NCI-H345 (cell line): ENCODE measurements around the gene ZMYND19.
"Not testable (repeated sequence)": the region's sequence is repeated elsewhere in the genome, so short reads cannot be mapped to it uniquely, and the experiment has no call there.

Experiments used
- DNase-seq: peaks from one replicate; lab custom pipeline; 2025; lab: John Stamatoyannopoulos, UW

ZMYND19 gene

DNA sequence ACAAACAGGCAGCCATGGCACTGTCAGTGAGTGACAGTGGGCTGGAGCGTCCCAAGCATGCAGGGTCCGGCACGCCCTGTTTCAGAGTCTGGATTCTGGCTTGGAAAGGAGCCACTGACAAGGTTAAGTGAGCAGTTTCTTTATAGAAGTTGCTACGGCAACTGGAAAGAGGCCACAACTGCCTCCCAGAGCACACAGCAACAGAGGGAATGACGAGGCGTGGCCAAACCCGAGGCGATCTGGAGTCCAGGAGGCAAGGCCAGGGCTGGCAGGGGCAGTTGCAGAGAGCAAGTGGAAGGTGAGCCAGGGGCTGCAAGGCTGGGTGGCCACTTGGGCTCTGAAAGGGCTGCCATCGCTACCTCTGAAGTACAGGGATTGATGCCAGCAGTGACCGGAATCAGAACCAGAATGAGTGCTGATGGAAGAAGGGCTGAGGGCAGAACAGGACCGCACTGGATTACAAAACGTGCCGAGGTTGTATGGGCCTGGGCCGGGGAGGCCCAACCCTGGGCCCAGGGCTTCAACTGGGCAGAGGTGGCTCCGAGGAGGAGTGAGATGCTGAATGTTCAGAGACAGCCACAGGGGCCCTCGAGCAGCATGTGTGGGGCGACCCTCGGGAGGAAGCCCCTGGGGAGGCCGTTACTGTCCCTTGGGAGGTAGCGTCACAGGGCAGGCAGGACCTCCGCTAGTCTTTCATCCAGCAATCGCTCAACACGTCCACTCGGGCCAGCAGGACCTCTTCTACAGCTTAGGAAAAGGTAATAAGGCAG is 34.1 kb downstream of the ZMYND19 start:
- DNase-seq, result no peak

DNA sequence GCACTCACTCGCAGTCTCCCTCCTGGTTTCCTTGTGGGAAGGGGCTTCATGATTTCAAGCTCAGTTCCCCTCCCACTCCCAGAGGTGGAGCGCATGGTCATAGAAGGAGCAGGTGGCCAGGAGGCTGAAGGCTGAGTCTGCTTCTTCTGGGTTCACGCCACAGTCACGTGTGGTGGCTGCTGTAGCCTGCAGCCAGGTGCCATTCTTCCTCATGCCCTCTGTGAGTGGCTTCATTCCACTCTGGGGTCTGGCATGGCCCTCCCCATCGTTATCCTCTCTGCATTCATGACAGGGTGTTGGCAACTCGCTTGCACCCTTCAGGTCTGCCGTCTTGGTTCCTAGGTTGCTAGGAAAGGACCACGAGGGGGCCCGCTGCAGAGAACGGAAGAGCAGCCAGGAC is 35.1 kb downstream of the ZMYND19 start:
- DNase-seq, result no peak

DNA sequence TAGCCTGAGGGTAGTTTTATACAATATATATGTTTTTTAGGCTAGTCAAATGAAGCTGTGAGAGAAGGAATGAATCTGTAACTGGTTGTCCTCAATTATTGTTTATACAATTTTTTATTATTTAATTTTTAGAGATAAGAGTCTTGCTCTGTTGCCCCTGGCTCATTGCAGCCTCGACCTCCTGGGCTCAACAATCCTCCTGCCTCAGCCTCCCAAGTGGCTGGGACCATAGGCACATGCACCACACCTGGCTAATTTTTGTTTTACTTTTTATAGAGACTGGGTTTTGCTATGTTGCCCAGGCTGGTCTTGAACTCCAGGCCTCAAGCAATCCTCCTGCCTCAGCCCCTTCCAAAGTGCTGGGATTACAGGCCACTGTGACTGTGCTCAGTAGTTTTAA is 36.0 kb downstream of the ZMYND19 start:
- no peak for DNase-seq

DNA sequence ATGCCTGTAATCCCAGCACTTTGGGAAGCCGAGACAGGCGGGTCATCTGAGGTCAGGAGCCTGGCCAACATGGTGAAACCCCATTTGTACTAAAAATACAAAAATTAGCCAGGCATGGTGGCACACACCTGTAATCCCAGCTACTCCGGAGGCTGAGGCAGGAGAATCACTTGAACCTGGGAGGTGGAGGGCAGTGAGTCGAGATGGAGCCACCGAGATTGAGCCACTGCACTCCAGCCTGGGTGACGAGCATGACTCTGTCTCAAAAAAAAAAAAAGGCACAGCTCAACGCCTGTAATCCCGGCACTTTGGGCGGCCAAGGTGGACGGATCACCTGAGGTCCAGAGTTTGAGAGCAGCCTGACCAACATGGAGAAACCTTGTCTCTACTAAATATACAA is 36.7 kb downstream of the ZMYND19 start:
- DNase-seq, result not testable (repeated sequence)

DNA sequence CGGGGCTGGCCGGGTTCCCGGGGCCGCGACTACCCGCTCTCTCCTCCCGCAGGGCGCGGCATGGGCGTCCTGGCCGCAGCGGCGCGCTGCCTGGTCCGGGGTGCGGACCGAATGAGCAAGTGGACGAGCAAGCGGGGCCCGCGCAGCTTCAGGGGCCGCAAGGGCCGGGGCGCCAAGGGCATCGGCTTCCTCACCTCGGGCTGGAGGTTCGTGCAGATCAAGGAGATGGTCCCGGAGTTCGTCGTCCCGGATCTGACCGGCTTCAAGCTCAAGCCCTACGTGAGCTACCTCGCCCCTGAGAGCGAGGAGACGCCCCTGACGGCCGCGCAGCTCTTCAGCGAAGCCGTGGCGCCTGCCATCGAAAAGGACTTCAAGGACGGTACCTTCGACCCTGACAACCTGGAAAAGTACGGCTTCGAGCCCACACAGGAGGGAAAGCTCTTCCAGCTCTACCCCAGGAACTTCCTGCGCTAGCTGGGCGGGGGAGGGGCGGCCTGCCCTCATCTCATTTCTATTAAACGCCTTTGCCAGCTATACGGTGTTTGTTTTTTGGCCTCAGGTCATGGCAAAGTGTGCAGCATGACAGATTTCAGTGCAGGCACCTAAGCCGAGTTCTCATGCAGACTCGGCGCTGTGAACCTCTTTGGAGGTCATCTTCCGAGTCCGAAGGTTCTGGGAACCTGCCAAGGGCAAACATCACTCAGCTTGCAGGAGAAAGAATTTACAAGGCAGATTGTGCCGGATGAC is 38.1 kb downstream of the ZMYND19 start:
- no peak for DNase-seq

DNA sequence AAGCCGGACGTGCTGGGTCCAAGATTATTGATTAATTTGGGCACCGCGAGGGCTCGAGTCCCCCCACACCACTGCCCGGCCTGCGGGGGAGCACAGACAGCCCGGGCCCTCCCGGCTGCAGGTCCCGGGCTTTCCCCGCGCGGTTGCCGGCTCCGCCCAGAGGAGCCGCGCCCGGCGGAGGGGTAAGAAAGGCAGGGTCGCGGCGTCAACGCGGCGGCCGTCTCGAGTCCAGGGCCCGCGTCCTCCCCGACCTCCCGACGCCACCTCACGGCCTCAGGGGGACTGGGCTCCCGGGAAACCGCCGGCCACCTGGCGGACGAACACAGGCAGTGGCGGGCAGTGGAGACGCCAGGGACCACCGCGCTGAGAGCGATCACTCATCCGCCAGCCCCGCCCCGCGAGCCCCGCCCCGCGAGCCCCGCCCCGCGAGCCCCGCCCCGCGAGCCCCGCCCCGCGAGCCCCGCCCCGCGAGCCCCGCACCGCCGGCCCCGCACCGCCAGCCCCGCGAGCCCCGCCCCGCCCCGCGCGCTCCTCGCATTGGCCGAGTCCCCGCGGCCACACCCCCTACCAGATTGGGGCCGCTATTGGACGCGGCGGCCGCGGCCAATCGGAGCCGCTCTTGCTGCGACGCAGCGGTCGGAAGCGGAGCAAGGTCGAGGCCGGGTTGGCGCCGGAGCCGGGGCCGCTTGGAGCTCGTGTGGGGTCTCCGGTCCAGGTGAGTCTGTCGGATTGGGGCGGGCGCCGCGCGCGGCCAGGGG is 38.9 kb downstream of the ZMYND19 start, which contains the start of gene MRPL41:
TSS of gene MRPL41 (plus strand) at position 616 of the 758 bp plus-strand sequence. CDS start 203 bp downstream, outside the sequence.
- DNase-seq, result peak; percentile 87

DNA sequence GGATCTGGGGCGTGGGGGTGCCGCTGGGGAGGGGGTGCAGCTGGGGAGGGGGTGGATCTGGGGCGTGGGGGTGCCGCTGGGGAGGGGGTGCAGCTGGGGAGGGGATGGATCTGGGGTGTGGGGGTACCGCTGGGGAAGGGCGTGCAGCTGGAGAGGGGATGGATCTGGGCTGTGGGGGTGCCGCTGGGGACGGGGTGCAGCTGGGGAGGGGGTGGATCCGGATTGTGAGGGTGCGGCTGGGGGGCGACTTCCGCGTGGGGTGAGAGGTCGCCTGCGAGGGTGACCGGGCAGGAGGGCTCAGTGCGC is 39.4 kb downstream of the ZMYND19 start:
- not testable (repeated sequence) for DNase-seq

DNA sequence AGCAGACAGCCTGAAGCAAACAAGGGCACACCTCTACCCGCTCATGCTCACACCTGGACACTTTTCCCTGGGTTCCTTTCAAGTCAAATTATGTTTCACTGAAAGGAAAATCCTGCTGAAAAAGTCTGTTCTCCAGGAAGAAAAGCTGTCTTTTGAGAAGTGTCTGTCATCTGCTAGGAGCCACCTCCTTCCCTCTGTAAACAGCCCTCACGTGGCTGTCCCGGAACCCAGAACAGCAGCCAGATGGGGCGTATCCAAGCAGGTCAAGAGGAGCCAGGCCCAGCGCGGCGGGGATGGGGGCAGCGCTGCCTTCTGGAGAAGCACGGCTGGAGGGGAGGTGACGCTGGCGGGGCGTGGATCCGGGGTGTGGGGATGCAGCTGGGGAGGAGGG is 40.1 kb downstream of the ZMYND19 start, which contains the start of gene PNPLA7:
TSS of gene PNPLA7 (minus strand) at position 172 of the 391 bp plus-strand sequence. CDS start 205 bp downstream, outside the sequence.
- DNase-seq, result peak; percentile 81

DNA sequence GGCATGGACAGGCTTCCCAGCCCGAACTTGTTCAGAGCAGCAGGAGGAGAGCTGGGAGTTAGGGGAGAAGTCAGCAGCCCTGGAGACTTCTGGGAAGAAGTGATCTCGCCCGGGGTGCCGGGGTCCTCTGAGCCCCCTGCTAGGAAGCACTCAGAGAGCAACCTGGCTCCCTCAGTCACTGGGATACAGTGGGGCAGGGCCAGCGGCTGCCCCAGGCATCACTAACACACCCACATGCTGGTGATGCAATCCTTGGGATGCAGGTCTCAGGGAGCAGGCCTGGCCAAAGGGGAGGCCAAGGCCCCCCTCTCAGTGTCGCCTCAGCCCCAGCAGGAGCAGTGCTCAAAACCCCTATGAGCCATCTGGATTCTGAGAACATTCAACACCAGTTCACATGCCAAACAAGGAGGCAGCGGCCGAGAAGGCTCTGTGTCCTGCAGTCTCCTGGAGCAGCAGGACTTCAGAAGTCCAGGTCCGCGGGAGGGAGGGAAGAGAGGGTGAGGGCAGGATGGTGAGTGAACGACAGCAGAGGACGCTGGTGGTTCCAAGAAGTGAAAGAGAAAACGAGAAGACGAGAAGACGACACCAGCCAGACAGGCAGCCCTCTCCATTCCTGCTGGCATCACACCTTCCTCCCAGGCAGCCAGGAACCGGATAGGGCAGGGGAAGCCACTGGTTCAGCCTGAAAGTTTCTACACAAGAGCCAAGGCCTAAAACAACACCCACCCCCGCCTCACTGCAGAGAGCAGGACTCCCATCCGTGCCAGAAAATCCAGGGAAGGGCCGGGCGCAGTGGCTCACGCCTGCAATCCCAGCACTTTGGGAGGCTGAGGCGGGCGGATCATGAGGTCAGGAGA is 42.4 kb downstream of the ZMYND19 start:
- no peak for DNase-seq

DNA sequence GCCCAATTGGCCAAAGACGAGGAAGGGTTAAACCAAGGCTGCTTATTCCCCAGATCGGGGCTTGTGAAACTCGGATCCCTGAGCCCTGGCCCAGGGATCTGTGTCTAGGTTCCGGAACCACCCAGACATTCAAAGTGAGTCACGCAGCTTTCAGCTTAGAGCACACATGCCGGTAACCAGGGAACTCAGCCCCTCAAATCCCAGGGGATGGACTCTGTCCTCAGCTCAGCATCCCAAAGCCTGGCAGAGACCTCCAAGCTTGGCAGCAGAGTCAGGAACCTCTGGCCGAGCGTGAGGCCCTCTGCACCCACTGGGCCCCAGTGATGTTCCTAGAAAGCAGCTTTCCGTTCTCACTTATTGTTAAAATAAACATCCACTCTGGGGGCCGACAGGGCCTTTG is 45.2 kb downstream of the ZMYND19 start:
- DNase-seq, result no peak

DNA sequence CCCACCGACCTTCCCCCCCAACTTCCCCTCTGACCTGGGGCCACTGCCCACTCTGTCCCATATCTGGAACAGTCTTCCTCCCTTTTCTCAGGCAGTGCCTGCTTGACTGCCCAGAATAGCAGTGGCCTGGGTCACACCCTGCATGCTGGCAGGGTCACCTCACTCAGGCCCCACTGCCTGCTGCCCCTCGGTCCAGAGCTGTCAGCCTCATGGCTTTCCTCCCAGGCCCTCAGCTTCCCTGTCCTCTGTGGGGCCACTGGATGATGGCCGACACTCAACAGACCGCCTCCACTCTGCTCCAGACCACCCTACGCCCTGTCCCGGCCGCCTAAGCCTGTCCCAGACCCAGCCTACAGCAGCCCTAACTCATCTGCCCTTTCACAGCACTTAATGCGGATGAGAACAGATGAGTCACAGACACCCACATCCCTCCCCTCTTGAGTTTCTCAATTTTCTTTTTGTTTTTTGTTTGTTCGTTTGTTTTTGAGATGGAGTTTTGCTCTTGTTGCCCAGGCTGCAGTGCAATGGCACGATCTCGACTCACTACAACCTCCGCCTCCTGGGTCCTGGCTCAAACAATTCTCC is 46.0 kb downstream of the ZMYND19 start:
- no peak for DNase-seq

DNA sequence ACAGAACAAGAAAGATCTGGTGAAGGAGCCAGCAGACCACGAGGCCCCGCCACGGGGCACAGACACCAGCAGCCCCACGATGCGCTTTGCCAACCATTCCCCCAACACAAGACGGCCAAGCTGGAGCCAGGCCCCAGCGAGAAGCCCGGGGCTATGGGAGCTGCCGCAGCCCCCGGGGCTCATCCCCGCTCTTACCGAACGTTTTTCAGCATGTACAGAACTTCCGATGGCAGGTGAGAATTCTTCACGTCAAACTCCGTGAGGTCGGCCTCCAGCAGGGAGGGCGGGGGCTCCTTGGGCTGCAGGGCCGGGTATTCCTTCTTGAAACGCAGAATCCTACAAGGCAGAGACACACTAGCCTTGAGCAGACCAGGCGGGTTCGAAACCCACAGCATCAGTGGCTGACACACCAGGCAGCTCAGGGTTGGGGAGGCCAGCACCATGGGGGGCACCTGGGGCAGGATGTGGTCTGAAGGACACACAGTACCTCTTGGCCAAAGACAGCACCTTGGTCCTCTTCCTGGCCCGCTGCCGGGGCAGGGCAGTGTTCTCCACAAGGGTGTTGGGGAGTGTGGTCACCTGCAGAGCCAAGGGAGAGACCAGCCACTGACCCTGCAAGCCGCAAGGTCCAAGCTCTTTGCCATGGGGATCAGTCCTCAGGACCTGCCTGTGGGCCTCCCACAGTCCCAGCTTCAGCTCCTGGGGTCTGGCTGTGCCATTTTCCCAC is 46.9 kb downstream of the ZMYND19 start:
- no peak for DNase-seq

DNA sequence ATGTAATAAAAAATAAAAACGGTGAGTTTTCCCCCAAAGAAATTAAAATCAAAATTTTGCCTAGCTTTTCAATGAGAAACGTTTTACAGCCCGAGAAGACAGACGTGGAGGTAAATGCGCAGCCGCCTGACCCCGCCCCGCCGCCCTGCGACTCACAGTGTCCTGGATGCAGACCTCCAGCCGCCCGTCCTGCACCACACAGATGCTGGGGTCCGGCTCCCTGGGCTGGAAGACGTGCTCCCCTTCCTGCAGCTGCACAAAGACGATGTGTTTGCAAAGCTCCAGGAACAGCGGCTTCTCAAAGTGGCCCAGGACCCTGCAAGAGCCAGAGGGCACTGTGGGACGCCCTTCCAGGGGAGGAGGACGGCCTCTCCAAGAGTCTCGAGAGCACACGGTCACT is 47.8 kb downstream of the ZMYND19 start:
- no peak for DNase-seq

DNA sequence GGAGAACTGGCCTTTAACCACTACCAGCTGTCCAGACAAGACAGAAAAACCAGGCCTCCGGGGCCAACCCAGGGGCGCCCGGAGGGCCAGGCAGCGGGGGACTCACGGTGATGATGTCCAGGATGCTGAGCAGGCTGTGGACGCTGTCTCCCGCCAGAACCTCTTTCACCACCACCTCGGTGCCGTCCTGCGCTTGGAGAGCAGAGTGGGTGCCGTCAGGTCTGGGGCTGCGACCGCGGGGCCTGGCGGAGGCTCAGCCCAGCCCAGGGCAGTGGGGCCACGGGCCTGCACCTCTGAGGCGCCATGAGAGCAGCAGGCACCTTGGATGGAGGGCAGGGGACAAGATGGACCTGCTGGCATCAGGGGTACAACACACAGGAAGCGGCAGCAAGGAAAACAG is 49.8 kb downstream of the ZMYND19 start:
- DNase-seq, result no peak

DNA sequence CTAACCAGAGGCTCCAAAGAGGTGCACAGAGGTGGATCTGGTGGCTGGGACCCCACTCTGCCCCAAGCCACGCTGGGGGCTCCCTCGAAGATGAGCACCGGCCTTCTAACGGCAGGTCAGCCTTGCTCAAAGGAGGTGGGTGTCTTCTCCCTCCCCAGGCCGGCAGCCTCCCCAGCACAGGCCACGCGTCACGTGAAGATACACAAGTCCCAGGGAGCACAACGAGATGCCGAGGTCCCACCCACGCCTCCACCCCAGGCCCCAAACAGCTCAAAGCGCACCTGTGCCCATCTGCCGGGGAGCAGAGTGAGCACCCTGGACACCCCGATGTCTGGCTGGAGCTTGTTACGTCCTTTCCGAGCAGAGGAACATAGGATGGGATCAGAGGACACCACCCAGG is 52.3 kb downstream of the ZMYND19 start:
- no peak for DNase-seq

DNA sequence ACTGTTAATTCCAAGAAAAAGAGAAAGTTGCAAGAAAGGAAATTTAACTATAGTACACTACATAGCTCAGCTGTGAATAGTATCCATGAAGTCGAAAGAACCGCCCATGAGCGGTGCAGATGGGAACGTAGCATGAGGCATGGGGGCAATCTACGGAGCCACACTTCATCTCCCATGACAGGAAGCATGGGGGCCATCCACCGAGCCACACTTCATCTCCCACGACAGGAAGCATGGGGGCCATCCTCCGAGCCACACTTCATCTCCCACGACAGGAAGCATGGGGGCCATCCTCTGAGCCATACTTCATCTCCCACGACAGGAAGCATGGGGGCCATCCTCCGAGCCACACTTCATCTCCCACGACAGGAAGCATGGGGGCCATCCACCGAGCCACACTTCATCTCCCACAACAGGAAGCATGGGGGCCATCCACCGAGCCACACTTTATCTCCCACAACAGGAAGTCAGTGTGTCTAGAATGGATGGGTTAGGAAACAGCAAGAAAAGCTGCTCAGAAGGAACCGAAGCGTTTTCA is 53.6 kb downstream of the ZMYND19 start:
- not testable (repeated sequence) for DNase-seq

DNA sequence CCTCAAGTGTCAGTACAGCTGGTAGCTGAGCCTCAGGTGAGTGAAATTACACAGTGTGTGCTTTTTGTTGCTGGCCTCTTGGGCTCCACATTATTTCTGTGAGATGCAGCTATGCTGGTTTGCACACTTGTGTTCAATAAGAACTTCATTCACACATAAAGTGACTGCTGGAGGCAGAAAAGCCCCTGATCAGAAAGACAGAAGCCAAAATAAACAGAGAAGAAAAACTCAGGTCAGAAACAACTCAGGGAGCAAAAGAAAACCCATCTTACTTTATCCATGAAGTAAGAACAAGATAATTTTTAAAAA is 55.2 kb downstream of the ZMYND19 start:
- no peak for DNase-seq

DNA sequence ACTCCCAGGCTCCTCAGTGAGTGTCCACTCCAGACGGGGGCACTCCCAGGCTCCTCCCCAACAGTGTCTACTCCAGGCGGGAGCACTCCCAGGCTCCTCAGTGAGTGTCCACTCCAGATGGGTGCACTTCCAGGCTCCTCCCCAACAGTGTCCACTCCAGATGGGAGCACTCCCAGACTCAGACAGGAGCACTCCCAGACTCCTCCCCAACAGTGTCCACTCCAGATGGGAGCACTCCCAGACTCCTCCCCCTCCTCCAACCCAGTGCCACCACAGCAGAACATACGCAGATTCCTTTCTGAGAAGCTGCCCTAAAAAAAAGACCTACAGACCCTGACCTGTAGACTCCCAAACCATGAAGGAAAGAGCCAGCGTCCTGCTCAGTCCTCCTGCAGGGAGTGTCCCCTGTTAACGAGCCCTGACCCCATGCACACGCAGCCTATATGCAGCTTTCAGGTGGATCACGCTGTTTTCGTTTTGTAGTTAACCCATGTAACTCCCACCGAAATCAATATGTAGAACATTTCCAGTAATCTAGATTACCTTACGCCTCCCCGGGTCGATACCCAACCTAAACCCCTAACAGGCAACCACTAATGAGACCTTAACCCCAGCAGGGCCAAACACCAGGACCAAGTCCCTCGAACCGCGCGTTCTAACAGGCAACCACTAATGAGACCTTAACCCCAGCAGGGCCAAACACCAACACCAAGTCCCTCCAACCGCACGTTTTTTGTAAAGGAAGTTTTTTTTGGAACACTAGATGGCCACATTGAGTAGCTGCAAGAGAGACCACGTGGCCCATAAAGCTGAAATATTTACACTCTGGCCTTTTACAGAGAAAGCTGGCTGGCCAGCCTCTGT is 55.8 kb downstream of the ZMYND19 start:
- peak; percentile 78 for DNase-seq

DNA sequence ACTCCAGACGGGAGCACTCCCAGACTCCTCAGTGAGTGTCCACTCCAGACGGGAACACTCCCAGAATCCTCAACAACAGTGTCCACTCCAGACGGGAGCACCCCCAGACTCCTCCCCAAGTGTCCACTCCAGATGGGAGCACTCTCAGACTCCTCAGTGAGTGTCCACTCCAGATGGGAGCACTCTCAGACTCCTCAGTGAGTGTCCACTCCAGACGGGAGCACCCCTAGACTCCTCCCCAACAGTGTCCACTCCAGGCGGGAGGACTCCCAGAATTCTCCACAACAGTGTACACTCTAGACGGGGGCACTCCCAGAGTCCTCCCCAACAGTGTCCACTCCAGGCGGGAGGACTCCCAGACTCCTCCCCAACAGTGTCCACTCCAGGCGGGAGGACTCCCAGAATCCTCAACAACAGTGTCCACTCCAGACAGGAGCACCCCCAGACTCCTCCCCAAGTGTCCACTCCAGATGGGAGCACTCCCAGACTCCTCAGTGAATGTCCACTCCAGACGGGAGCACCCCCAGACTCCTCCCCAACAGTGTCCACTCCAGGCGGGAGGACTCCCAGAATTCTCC is 57.3 kb downstream of the ZMYND19 start:
- not testable (repeated sequence) for DNase-seq
